Stimulated activated CD4-positive, alpha-beta T cell treated with anti-CD3 and anti-CD28 coated beads, TNF-alpha, amount 100 ng/mL, for 4 hours (primary cell): ENCODE results near the gene SLC2A9.
"Not testable (repeated sequence)": the region's sequence is repeated elsewhere in the genome, so short reads cannot be mapped to it uniquely, and the experiment has no call there.

ENCODE experiments used
- DNase-seq, 3 experiments: peaks; one replicate each; pipeline ENCODE4 v3.0.0-alpha.2; 2020; ENCODE audit warnings: low read depth in 3 of 3

The SLC2A9 gene

GRCh38 chr4:9927341-9928007, 93.8 kb downstream of the SLC2A9 start:
- no peak for DNase-seq

- DNase-seq, result no peak
Measured at GRCh38 chr4:9926586-9926985, 94.7 kb downstream of the SLC2A9 start.

GRCh38 chr4:9925750-9926439, 95.4 kb downstream of the SLC2A9 start:
- no peak for DNase-seq

- no peak for DNase-seq
Measured at GRCh38 chr4:9924750-9925149, 96.5 kb downstream of the SLC2A9 start.

- no peak for DNase-seq
Measured at GRCh38 chr4:9923195-9923812, 98.0 kb downstream of the SLC2A9 start.

- no peak for DNase-seq
Measured at GRCh38 chr4:9921326-9921725, 100.0 kb downstream of the SLC2A9 start.

- no peak for DNase-seq
Measured at GRCh38 chr4:9920029-9920428, 101.3 kb downstream of the SLC2A9 start.

- DNase-seq, result no peak
Measured at GRCh38 chr4:9919047-9919446, 102.2 kb downstream of the SLC2A9 start.

- no peak for DNase-seq
Measured at GRCh38 chr4:9918484-9918883, 102.8 kb downstream of the SLC2A9 start.

GRCh38 chr4:9916937-9917336, 104.4 kb downstream of the SLC2A9 start:
- no peak for DNase-seq

GRCh38 chr4:9916346-9916745, 105.0 kb downstream of the SLC2A9 start:
- no peak for DNase-seq

- no peak for DNase-seq
Measured at GRCh38 chr4:9913846-9914245, 107.5 kb downstream of the SLC2A9 start.

- DNase-seq, result no peak
Measured at GRCh38 chr4:9906996-9907395, 114.3 kb downstream of the SLC2A9 start.

- DNase-seq, result no peak
Measured at GRCh38 chr4:9904976-9905587, 116.2 kb downstream of the SLC2A9 start.

GRCh38 chr4:9903317-9903716, 118.0 kb downstream of the SLC2A9 start:
- no peak for DNase-seq

GRCh38 chr4:9901257-9901656, 120.0 kb downstream of the SLC2A9 start:
- DNase-seq, result no peak

- DNase-seq, result not testable (repeated sequence)
Measured at GRCh38 chr4:9900633-9901032, 120.7 kb downstream of the SLC2A9 start.

GRCh38 chr4:9899306-9900055, 121.8 kb downstream of the SLC2A9 start:
- DNase-seq, result no peak

- no peak for DNase-seq
Measured at GRCh38 chr4:9898596-9899305, 122.5 kb downstream of the SLC2A9 start.

- no peak for DNase-seq
Measured at GRCh38 chr4:9895333-9895705, 126.0 kb downstream of the SLC2A9 start.

- no peak for DNase-seq
Measured at GRCh38 chr4:9894644-9895332, 126.5 kb downstream of the SLC2A9 start.
